ENCODE data around the gene CORO6. TPM values are rescaled to one million over a fixed set of nuclear protein-coding genes. Genes with fewer than 3 reads are reported as not detected.

The CORO6 gene
- total RNA-seq, 1 donor from 2014 or later: 1.4 TPM

- peak; percentile 74 for DNase-seq
- Mint-ChIP-seq H3K4me3 (ENCODE audit: unreplicated experiment) (no peak overlapping the region), H3K4me1 (ENCODE audit: low read depth, unreplicated experiment) (peaks cover 6% of the 10 kb centered on the region), H3K27me3 (ENCODE audit: unreplicated experiment) (peaks cover 21% of the 10 kb centered on the region), H3K9me3 (ENCODE audit: unreplicated experiment) (peaks cover 5% of the 10 kb centered on the region), H3K27ac (ENCODE audit: unreplicated experiment) (no peak overlapping the region), H3K36me3 (ENCODE audit: unreplicated experiment) (no peaks in the 10 kb centered on the region)
- peak; percentile 23 for TF ChIP-seq CTCF (IDR thresholded peaks at IDR 0.05; ENCODE audit: partially characterized antibody, unreplicated experiment)
Observed at GRCh38 chr17:29617481-29618271, 5.0 kb downstream of the CORO6 start.

DNA sequence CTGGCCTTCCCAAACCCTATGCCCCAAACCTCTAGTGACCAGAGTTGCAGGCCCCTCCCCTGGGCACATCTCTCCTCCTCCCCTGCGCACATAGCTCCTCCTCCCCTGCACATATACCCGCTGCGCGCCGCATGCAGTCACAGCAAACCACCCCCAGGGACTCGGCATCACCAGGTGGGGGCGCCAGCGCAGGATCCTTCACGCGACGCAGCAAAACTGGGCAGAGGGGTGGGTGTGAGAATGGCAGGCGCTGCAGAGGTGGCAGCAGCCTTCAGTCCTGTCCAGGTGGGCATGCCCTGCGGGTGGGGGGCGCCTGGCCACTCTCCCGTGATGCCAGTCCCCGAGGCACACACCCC, 5.6 kb downstream of the CORO6 start:
- H3K27me3 Mint-ChIP-seq (ENCODE audit: unreplicated experiment): peaks cover 21% of the 10 kb centered on the region
- DNase-seq: peak; percentile 78
- H3K36me3 Mint-ChIP-seq (ENCODE audit: unreplicated experiment): no peaks in the 10 kb centered on the region
- H3K4me1 Mint-ChIP-seq (ENCODE audit: low read depth, unreplicated experiment): peaks cover 6% of the 10 kb centered on the region
- no peak overlapping the region for H3K27ac Mint-ChIP-seq (ENCODE audit: unreplicated experiment)
- peaks cover 5% of the 10 kb centered on the region for H3K9me3 Mint-ChIP-seq (ENCODE audit: unreplicated experiment)
- peak overlapping the region; percentile 65 for H3K4me3 Mint-ChIP-seq (ENCODE audit: unreplicated experiment)
- TF ChIP-seq CTCF (IDR thresholded peaks at IDR 0.05; ENCODE audit: partially characterized antibody, unreplicated experiment): peak; percentile 29

DNA sequence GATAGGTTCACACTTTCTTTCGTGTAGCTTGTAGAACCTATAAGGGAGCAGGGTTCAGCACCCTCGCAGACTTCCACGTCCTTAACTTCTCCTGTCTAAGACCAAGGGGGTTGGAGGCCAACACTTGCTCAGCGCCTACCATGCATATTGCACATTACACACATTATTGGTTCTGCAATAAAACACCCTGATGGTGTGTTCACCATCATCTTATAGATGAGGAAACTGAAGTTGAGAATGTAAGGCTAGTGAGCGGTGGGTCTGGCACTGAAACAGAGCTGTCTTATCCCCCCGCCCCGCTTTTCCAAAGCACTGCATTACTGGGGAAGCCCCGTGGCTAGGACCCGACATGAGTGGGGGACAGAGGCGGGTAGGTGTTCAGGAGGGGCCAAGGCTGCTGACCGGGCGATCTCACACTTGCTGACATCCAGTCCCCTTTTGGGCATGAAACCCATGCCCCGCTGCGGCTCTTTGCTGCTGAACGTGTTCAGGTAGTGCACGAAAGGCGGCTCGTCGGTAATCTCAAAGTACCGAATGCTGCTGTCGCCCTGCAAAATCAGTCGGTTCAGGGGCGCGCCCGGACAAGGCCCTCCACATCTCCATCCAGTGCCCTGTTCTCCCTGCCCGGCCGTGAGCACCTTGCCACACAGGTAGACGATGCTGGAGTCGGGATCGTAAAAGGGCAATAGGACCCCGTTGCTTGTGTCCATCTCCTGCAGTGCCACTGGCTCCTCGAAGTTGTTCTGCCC, 6.2 kb downstream of the CORO6 start:
- Mint-ChIP-seq H3K4me1 (ENCODE audit: low read depth, unreplicated experiment) (peaks cover 6% of the 10 kb centered on the region), H3K36me3 (ENCODE audit: unreplicated experiment) (no peaks in the 10 kb centered on the region), H3K27ac (ENCODE audit: unreplicated experiment) (no peak overlapping the region), H3K9me3 (ENCODE audit: unreplicated experiment) (peaks cover 3% of the 10 kb centered on the region), H3K27me3 (ENCODE audit: unreplicated experiment) (peaks cover 20% of the 10 kb centered on the region), H3K4me3 (ENCODE audit: unreplicated experiment) (peak overlapping the region; percentile 65)
- DNase-seq: no peak
- TF ChIP-seq CTCF (IDR thresholded peaks at IDR 0.05; ENCODE audit: partially characterized antibody, unreplicated experiment): no peak

GRCh38 chr17:29615492-29616299, 7.0 kb downstream of the CORO6 start:
- Mint-ChIP-seq H3K27ac (ENCODE audit: unreplicated experiment) (no peak overlapping the region), H3K36me3 (ENCODE audit: unreplicated experiment) (peaks cover 4% of the 10 kb centered on the region), H3K4me1 (ENCODE audit: low read depth, unreplicated experiment) (peaks cover 6% of the 10 kb centered on the region), H3K27me3 (ENCODE audit: unreplicated experiment) (peaks cover 21% of the 10 kb centered on the region), H3K4me3 (ENCODE audit: unreplicated experiment) (peak overlapping the region; percentile 84), H3K9me3 (ENCODE audit: unreplicated experiment) (peaks cover 5% of the 10 kb centered on the region)
- no peak for TF ChIP-seq CTCF (IDR thresholded peaks at IDR 0.05; ENCODE audit: partially characterized antibody, unreplicated experiment)
- peak; percentile 78 for DNase-seq
